UCSD-AML1 (cell line): ENCODE data around the gene CYB561D2.

Experiments used
- DNase-seq: peaks from one replicate; lab custom pipeline; 2025; ENCODE audit not compliant: unreplicated experiment; lab: John Stamatoyannopoulos, UW

CYB561D2 gene

DNA sequence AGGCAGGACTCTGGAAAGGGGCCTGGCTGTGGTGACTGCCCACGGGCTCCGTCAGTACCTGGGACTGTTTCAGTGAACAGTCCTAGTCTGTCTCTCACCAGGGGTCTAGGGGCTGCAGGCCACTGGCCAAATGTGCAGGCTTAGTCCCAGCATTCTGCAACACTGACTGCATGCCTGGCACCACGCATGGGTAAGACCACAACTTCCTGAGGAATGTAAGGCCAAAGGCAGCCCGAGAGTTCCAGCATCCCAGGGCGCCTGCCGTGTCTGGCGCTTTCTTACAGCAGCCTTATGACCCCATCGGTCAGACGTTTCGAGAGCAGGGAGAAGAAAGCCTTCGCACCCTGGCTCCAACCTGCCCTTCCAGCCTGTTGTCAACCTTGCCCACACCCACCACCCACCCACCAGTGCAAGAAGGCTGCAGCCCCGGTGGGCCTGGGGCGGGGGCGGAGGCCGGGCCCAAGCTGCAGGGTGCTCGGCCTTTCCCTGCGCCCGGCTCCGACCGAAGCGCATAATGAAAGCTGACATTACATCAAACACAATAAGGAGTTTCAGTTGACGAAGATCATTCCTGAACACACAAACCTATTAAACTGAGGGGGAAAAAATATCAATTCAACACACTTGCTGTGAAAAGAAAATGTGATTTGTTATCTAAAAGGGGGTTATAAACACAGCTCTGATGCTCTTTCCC lies 38.2 kb downstream of the CYB561D2 start:
- no peak for DNase-seq

GRCh38 chr3:50389414-50389767 lies 38.7 kb downstream of the CYB561D2 start:
- DNase-seq, result no peak

- no peak for DNase-seq
Observed at GRCh38 chr3:50390508-50391224, 40.0 kb downstream of the CYB561D2 start.

GRCh38 chr3:50392101-50392715 lies 41.5 kb downstream of the CYB561D2 start:
- DNase-seq, result no peak

DNA sequence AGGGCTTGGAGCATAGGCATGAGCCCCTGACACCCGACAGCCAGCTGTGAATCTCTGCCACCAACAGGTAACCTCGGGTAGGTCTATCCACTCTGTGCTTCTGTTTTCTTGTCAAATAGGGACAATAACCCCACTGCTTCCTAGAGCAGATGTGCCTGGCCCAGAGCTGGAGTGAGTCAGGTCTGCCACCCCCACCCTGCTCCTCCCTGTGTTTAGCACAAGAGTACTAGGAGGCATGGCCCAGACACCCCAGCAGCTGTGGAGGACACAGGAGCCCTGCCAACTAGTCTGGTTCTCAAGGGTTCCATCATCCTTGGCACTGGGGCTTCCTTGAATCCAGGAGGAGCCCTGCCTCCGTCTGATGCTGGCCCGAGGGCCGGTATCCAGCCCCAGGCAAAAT lies 42.4 kb downstream of the CYB561D2 start:
- DNase-seq, result no peak

DNA sequence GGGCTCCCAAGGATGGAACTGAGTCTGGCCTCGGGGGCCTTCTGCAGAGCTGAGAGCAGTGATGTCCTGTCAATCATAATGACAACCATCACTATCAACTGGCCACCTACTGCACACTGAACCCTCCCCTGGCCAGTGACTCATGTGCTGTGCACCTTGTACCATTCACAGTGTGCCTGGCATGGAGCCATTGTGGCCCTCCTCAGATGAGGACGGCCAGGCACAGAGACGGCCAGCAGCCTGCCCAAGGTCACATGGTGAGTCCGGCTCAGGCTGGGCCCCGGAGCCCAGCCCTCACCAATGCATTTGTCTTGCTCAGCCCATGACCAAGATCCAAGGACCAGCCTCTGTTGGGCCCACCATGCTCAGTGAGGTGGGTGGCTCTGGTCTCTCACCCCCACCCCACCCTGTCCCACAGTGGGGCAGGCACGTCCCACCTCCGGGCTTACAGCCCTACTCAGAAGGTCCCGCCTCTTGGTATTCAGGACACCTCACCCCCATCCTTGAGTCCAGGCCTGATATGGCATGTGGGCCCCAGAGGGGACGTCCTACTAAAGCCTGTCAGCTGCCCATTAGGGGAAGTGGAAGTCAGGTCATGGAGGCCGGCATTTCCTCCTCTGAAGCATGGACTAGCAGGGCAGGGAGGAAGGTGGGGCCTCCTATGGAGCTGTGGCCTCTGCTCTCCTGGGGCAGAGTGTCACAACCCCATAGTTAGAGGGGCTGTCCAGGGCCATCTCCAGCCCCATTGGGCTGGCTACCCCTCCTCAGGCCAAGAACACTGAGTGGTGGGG lies 44.6 kb downstream of the CYB561D2 start:
- DNase-seq, result peak; percentile 49

- DNase-seq, result no peak
Observed at GRCh38 chr3:50396502-50396901, 45.8 kb downstream of the CYB561D2 start.

GRCh38 chr3:50401978-50402595 lies 51.4 kb downstream of the CYB561D2 start:
- no peak for DNase-seq
